Activated CD4-positive, alpha-beta T cell treated with anti-CD3 and anti-CD28 coated beads, Interleukin-2, Interleukin-4, amounts not matched to agents 100 ng/mL and 50 ng/mL, durations not matched to agents 16 hours and 8 hours (primary cell): ENCODE measurements around the gene TMEM121.
"Not testable (repeated sequence)": the region's sequence is repeated elsewhere in the genome, so short reads cannot be mapped to it uniquely, and the experiment has no call there.

Experiments used
- DNase-seq: peaks from one replicate; pipeline ENCODE4 v3.0.0-alpha.2; 2020; ENCODE audit warnings: low spot score

Gene TMEM121

GRCh38 chr14:105528586-105529318 is 2.4 kb downstream of the TMEM121 start:
- no peak for DNase-seq

GRCh38 chr14:105529319-105529568 is 2.9 kb downstream of the TMEM121 start:
- DNase-seq = no peak

- no peak for DNase-seq
Observed at GRCh38 chr14:105529569-105530284, 3.3 kb downstream of the TMEM121 start.

- DNase-seq = no peak
Observed at GRCh38 chr14:105530285-105531087, 4.1 kb downstream of the TMEM121 start.

- no peak for DNase-seq
Observed at GRCh38 chr14:105531088-105531893, 4.9 kb downstream of the TMEM121 start.

GRCh38 chr14:105531894-105532623 is 5.7 kb downstream of the TMEM121 start:
- DNase-seq = no peak

- no peak for DNase-seq
Observed at GRCh38 chr14:105532735-105533141, 6.4 kb downstream of the TMEM121 start.

- DNase-seq = no peak
Observed at GRCh38 chr14:105533391-105533790, 7.0 kb downstream of the TMEM121 start.

GRCh38 chr14:105533811-105534498 is 7.6 kb downstream of the TMEM121 start:
- DNase-seq = no peak

- DNase-seq = no peak
Observed at GRCh38 chr14:105534586-105534985, 8.2 kb downstream of the TMEM121 start.

- DNase-seq = no peak
Observed at GRCh38 chr14:105536051-105536450, 9.7 kb downstream of the TMEM121 start.

GRCh38 chr14:105536691-105537579 is 10.6 kb downstream of the TMEM121 start:
- no peak for DNase-seq

- DNase-seq = peak; percentile 60
Observed at GRCh38 chr14:105537580-105538474, 11.4 kb downstream of the TMEM121 start.

- DNase-seq = no peak
Observed at GRCh38 chr14:105538481-105539049, 12.2 kb downstream of the TMEM121 start.

- no peak for DNase-seq
Observed at GRCh38 chr14:105540811-105541210, 14.4 kb downstream of the TMEM121 start.

- DNase-seq = no peak
Observed at GRCh38 chr14:105541218-105541875, 15.0 kb downstream of the TMEM121 start.

- DNase-seq = not testable (repeated sequence)
Observed at GRCh38 chr14:105545676-105546075, 19.3 kb downstream of the TMEM121 start.

GRCh38 chr14:105546410-105546809 is 20.0 kb downstream of the TMEM121 start:
- not testable (repeated sequence) for DNase-seq
